ENCODE data around the gene EFNB2. TPM values are rescaled to one million over a fixed set of nuclear protein-coding genes. Genes with fewer than 3 reads are reported as not detected.

EFNB2 gene
- total RNA-seq, 1 experiment from 2014 or later, result 17.5 TPM

- Histone ChIP-seq H3K27me3 (ENCODE audit: insufficient read depth, low read depth) (no peaks in the 10 kb centered on the region), H3K9me3 (ENCODE audit: insufficient read depth, low read depth) (no peaks in the 10 kb centered on the region), H3F3A (ENCODE audit: insufficient read depth, low read depth) (peaks cover 28% of the 10 kb centered on the region), H3K4me3 (no peak overlapping the region), H3K79me2 (ENCODE audit: low read depth) (peaks cover 100% of the 10 kb centered on the region), H3K4me2 (no peak overlapping the region), H3K9me2 (ENCODE audit: insufficient read depth) (no peaks in the 10 kb centered on the region), H4K20me1 (ENCODE audit: insufficient read depth) (peaks cover 58% of the 10 kb centered on the region), H2AFZ (no peak overlapping the region), H3K27ac (no peak overlapping the region), H3K4me1 (replicated peaks; ENCODE audit: insufficient read depth) (no peaks in the 10 kb centered on the region), H3K36me3 (ENCODE audit: low read depth) (peaks cover 57% of the 10 kb centered on the region)
- TF ChIP-seq EZH2 (IDR thresholded peaks at IDR 0.05; ENCODE audit: low read depth), result no peak
- no peak for TF ChIP-seq CTCF (conservative IDR thresholded peaks at IDR 0.05)
- CTCF ChIA-PET, result no interaction called here
- no peak for DNase-seq
- intact Hi-C loops (cut with micrococcal nuclease; ENCODE audit: unreplicated experiment), result no loop called here
- POLR2A ChIA-PET (ENCODE audit: unreplicated experiment), result interaction anchor here (0.6 kb wide), 2 partner anchors 451 to 463 kb away, joined by 3 read pairs; no protein-coding TSS in a partner anchor
- no TSS peak for BruUV-seq (replicated peaks)
Measured at GRCh38 chr13:106551751-106552150, 16.3 kb upstream of the EFNB2 start.

GRCh38 chr13:106551350-106551749 lies 15.9 kb upstream of the EFNB2 start:
- H3K4me3 ChIP-seq, result no peak overlapping the region
- no peak for DNase-seq
- CTCF ChIA-PET, result no interaction called here
- H3F3A ChIP-seq (ENCODE audit: insufficient read depth, low read depth), result peaks cover 31% of the 10 kb centered on the region
- H3K27me3 ChIP-seq (ENCODE audit: insufficient read depth, low read depth), result no peaks in the 10 kb centered on the region
- H3K36me3 ChIP-seq (ENCODE audit: low read depth), result peaks cover 57% of the 10 kb centered on the region
- H3K9me3 ChIP-seq (ENCODE audit: insufficient read depth, low read depth), result no peaks in the 10 kb centered on the region
- no peaks in the 10 kb centered on the region for H3K4me1 ChIP-seq (replicated peaks; ENCODE audit: insufficient read depth)
- POLR2A ChIA-PET (ENCODE audit: unreplicated experiment), result interaction anchor here (0.6 kb wide), 2 partner anchors 451 to 463 kb away, joined by 3 read pairs; no protein-coding TSS in a partner anchor
- H4K20me1 ChIP-seq (ENCODE audit: insufficient read depth), result peaks cover 62% of the 10 kb centered on the region
- no peak overlapping the region for H3K4me2 ChIP-seq
- no TSS peak for BruUV-seq (replicated peaks)
- no peak overlapping the region for H2AFZ ChIP-seq
- TF ChIP-seq CTCF (conservative IDR thresholded peaks at IDR 0.05) (no peak), EZH2 (IDR thresholded peaks at IDR 0.05; ENCODE audit: low read depth) (no peak)
- no peak overlapping the region for H3K27ac ChIP-seq
- peaks cover 100% of the 10 kb centered on the region for H3K79me2 ChIP-seq (ENCODE audit: low read depth)
- no peaks in the 10 kb centered on the region for H3K9me2 ChIP-seq (ENCODE audit: insufficient read depth)
- intact Hi-C loops (cut with micrococcal nuclease; ENCODE audit: unreplicated experiment), result no loop called here

GRCh38 chr13:106550570-106551135 lies 15.2 kb upstream of the EFNB2 start:
- Histone ChIP-seq H3K4me3 (no peak overlapping the region), H3K4me1 (replicated peaks; ENCODE audit: insufficient read depth) (no peaks in the 10 kb centered on the region), H3K9me3 (ENCODE audit: insufficient read depth, low read depth) (no peaks in the 10 kb centered on the region), H2AFZ (no peak overlapping the region), H3F3A (ENCODE audit: insufficient read depth, low read depth) (peaks cover 31% of the 10 kb centered on the region), H3K27ac (no peak overlapping the region), H3K4me2 (no peak overlapping the region), H3K36me3 (ENCODE audit: low read depth) (peaks cover 58% of the 10 kb centered on the region), H3K9me2 (ENCODE audit: insufficient read depth) (no peaks in the 10 kb centered on the region), H4K20me1 (ENCODE audit: insufficient read depth) (peaks cover 62% of the 10 kb centered on the region), H3K27me3 (ENCODE audit: insufficient read depth, low read depth) (no peaks in the 10 kb centered on the region), H3K79me2 (ENCODE audit: low read depth) (peaks cover 100% of the 10 kb centered on the region)
- CTCF ChIA-PET, result no interaction called here
- intact Hi-C loops (cut with micrococcal nuclease; ENCODE audit: unreplicated experiment), result no loop called here
- BruUV-seq (replicated peaks), result no TSS peak
- POLR2A ChIA-PET (ENCODE audit: unreplicated experiment), result no interaction called here
- no peak for DNase-seq
- TF ChIP-seq EZH2 (IDR thresholded peaks at IDR 0.05; ENCODE audit: low read depth), result no peak
- TF ChIP-seq CTCF (conservative IDR thresholded peaks at IDR 0.05), result no peak
